ENCODE results near the gene KLHDC4. TPM values are rescaled to one million over a fixed set of nuclear protein-coding genes. Genes with fewer than 3 reads are reported as not detected.
"Not testable (repeated sequence)": the region's sequence is repeated elsewhere in the genome, so short reads cannot be mapped to it uniquely, and the experiment has no call there.

KLHDC4 gene
- polyA plus RNA-seq, 2 of the 4 experiments (the other 2 are of a cell fraction), result 25.9 to 37.2 TPM

DNA sequence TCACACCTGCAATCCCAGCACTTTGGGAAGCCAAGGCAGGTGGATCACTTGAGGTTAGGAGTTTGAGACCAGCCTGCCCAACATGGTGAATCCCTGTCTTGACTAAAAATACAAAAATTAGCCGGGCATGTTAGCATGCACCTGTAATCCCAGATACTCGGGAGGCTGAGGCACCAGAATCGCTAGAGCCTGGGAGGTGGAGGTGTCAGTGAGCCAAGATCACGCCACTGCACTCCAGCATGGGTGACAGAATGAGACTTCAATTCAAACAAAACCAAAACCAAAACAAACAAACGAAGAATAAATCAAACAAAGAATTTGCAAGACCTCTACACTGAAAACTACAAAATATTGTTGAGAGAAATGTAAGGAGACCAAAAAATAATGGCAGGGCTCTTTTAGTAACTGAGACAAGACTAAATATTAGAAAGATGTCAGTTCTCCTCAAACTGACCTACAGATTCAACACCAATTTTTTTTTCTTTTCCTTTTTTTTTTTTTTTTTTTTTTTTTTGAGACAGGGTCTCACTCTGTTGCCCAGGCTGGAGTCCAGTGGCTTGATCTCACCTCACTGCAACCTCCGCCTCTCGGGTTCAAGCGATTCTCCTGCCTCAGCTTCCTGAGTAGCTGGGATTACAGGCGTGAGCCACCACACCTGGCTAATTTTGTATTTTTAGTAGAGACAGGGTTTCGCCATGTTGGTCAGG lies 23.1 kb upstream of the KLHDC4 start:
- not testable (repeated sequence) for H3K4me3 ChIP-seq, FAIRE-seq, ATAC-seq, H3K9me3 ChIP-seq
- Histone ChIP-seq H3K4me2 (peak overlapping the region; percentile 72), H3K27ac (peak overlapping the region; percentile 95 to 96), H3K4me1 (peaks cover 76% of the 10 kb centered on the region)
- ChIA-PET POLR2A (interaction anchor here (2.3 to 3.7 kb wide), 4 partner anchors 10 to 39 kb away, joined by 19 to 44 read pairs (median 26); no protein-coding TSS in a partner anchor), CTCF (interaction anchor here (0.6 to 10.0 kb wide), 11 partner anchors 9 to 87 kb away, joined by 3 to 147 read pairs (median 3); no protein-coding TSS in a partner anchor)
- TF ChIP-seq, protein P1, sequence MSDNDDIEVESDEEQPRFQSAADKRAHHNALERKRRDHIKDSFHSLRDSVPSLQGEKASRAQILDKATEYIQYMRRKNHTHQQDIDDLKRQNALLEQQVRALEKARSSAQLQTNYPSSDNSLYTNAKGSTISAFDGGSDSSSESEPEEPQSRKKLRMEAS (IDR thresholded peaks at IDR 0.05), result 0 out of 2 replicates have a peak, but pooled peaks have one; percentile 23
- 0 out of 2 replicates have a peak, but pooled peaks have one; percentile 38 for TF ChIP-seq ZNF302 (CRISPR knock-in tag; IDR thresholded peaks at IDR 0.05)
- 0 out of 2 replicates have a peak, but pooled peaks have one; percentile 61 for TF ChIP-seq HOXA7 (CRISPR knock-in tag; IDR thresholded peaks at IDR 0.05)
- TF ChIP-seq RARB (CRISPR knock-in tag; IDR thresholded peaks at IDR 0.05), result 0 out of 2 replicates have a peak, but pooled peaks have one; percentile 51
- TF ChIP-seq EHF (CRISPR knock-in tag; IDR thresholded peaks at IDR 0.05), result peak; percentile 73; the same call in 1 of the 2 replicates
- peak; percentile 28 to 51; a peak in 2 of 5 replicates for TF ChIP-seq EP300 (IDR thresholded peaks at IDR 0.05)
- peak; percentile 93; the same call in 1 of the 2 replicates for TF ChIP-seq HOXB13 (CRISPR knock-in tag; IDR thresholded peaks at IDR 0.05; ENCODE audit: low read depth)
- TF ChIP-seq, protein P2, sequence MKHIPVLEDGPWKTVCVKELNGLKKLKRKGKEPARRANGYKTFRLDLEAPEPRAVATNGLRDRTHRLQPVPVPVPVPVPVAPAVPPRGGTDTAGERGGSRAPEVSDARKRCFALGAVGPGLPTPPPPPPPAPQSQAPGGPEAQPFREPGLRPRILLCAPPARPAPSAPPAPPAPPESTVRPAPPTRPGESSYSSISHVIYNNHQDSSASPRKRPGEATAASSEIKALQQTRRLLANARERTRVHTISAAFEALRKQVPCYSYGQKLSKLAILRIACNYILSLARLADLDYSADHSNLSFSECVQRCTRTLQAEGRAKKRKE (CRISPR knock-in tag; IDR thresholded peaks at IDR 0.05; ENCODE audit: low read depth), result peak; percentile 56
- peak in 1 of 2 experiments; percentile 59 for DNase-seq (ENCODE audit: low read depth in 1 of 2, low spot score in 1 of 2)
- WGBS (ENCODE audit: missing lambda C conversion rate), result 22% methylated on average over 10 of the region's 10 CpGs

DNA sequence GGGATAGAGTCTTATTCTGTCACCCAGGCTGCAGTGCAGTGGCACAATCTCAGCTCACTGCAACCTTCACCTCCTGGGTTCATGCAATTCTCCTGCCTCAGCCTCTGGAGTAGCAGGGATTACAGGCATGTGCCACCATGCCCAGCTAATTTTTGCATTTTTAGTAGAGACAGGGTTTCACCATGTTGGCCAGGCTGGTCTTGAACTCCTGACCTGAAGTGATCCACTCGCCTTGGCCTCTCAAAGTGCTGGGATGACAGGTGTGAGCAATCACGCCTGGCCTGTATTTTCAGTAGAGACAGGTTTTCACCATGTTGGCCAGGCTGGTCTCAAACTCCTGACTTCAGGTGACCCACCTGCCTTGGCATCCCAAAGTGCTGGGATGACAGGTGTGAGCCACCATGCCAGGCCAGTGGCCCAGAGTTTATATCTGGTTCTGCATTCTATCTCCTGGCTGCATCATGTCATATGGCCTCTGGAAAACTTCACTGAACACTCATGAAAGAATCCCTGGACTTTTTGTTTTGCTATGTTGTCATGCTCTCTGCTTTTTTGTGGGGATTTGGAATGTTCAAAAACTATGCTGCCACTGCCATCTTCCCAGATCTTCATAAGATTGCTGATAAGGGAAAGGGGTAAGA lies 21.8 kb upstream of the KLHDC4 start:
- CTCF ChIA-PET, result interaction anchor here (0.7 to 6.6 kb wide), 8 partner anchors 9 to 88 kb away, joined by 3 to 35 read pairs (median 3); no protein-coding TSS in a partner anchor
- peak overlapping the region; percentile 95 to 96 for H3K27ac ChIP-seq
- ATAC-seq; H3K9me3 ChIP-seq; POLR2A ChIA-PET; H3K4me3 ChIP-seq; FAIRE-seq; DNase-seq (ENCODE audit: low read depth in 1 of 2, low spot score in 1 of 2): not testable (repeated sequence)
- peaks cover 63% of the 10 kb centered on the region for H3K4me1 ChIP-seq
- 100% methylated on average over 2 of the region's 2 CpGs for WGBS (ENCODE audit: missing lambda C conversion rate)
- H3K4me2 ChIP-seq, result peak overlapping the region; percentile 72; the same call in 2 of the 3 replicates

DNA sequence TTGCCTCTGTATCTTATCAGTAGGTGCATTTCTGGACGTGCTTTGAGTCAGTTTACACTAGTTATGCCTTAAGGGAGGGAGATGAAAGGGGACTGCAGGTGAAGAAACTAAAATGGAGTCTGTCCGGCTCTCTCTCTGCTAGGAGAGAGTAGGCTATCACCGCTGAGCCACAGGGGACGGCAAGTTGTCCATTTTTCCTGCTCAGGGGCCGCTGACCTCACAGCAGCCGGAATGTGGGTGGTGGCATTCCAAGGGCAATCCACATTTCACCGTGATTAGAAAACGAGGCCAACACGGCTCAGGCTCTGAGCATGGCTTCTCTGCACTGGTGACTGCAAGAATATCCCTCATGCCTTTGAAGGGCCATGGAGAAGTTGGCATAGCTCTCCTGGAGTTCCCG lies 19.0 kb upstream of the KLHDC4 start:
- CTCF ChIA-PET, result interaction anchor here (1.1 to 8.2 kb wide), 4 partner anchors 13 to 81 kb away, joined by 4 to 269 read pairs (median 6); partner anchors contain the start of gene SLC7A5
- 70% methylated on average over 10 of the region's 10 CpGs for WGBS (ENCODE audit: missing lambda C conversion rate)
- no peak overlapping the region for H3K4me3 ChIP-seq
- POLR2A ChIA-PET, result interaction anchor here (1.4 kb wide), 1 partner anchor 87 kb away, joined by 3 read pairs; no protein-coding TSS in a partner anchor
- peaks cover 58% of the 10 kb centered on the region for H3K4me1 ChIP-seq
- DNase-seq (ENCODE audit: low read depth in 1 of 2, low spot score in 1 of 2) (no peak), FAIRE-seq (no peak), ATAC-seq (no peak)
- peak overlapping the region; percentile 95 to 96 for H3K27ac ChIP-seq
- TF ChIP-seq HEYL (CRISPR knock-in tag; IDR thresholded peaks at IDR 0.05) (peak; percentile 68; the same call in 1 of the 2 replicates), RCOR1 (IDR thresholded peaks at IDR 0.05; ENCODE audit: low read depth, low read length) (no peak), EHF (CRISPR knock-in tag; IDR thresholded peaks at IDR 0.05) (peak; percentile 90), HOXB13 (CRISPR knock-in tag; IDR thresholded peaks at IDR 0.05; ENCODE audit: low read depth) (peak; percentile 94), TP53 (CRISPR knock-in tag; IDR thresholded peaks at IDR 0.05) (peak; percentile 46; the same call in 1 of the 2 replicates), FOXS1 (CRISPR knock-in tag; IDR thresholded peaks at IDR 0.05) (peak; percentile 81), HOXB5 (CRISPR knock-in tag; IDR thresholded peaks at IDR 0.05) (peak; percentile 93), MAFK (IDR thresholded peaks at IDR 0.05; ENCODE audit: partially characterized antibody) (no peak), ZNF302 (CRISPR knock-in tag; IDR thresholded peaks at IDR 0.05) (peak; percentile 90), POLR2A (IDR thresholded peaks at IDR 0.05; ENCODE audit: low read length) (no peak), CEBPB (IDR thresholded peaks at IDR 0.05) (no peak)
- TF ChIP-seq, protein P2 (CRISPR knock-in tag; IDR thresholded peaks at IDR 0.05; ENCODE audit: low read depth), result peak; percentile 91
- TF ChIP-seq, protein P1 (IDR thresholded peaks at IDR 0.05), result peak; percentile 50; the same call in 1 of the 2 replicates
- H3K4me2 ChIP-seq, result no peak overlapping the region
- no peaks in the 10 kb centered on the region for H3K9me3 ChIP-seq
